G401 (cell line): ENCODE measurements around the gene SCGN. TPM values are rescaled to one million over a fixed set of nuclear protein-coding genes. Genes with fewer than 3 reads are reported as not detected.

Experiments used
- total RNA-seq: library from RNA; depleted of rRNA; stranded (reverse); fragments of >200 nt; shearing (Covaris generic); gene quantifications from 2 replicates; pipeline ENCODE4 v1.2.3, GENCODE V29; 2014; rRNA removed

Gene SCGN
- total RNA-seq, 1 experiment from 2014 or later, result not detected

Other genes with a start within 250 kb of the SCGN start
- not detected in 2 replicates for gene SLC17A4, start 102.5 kb downstream of the SCGN start, total RNA-seq
- gene SLC17A1, start 179.8 kb downstream of the SCGN start, total RNA-seq, result not detected in 2 replicates
- gene SLC17A3, start 222.0 kb downstream of the SCGN start, total RNA-seq, result not detected in 2 replicates